Measurements from ENCODE around the gene XPNPEP1. TPM values are rescaled to one million over a fixed set of nuclear protein-coding genes. Genes with fewer than 3 reads are reported as not detected.

The XPNPEP1 gene
- total RNA-seq, 1 experiment from 2014 or later, result 71.3 TPM

DNA sequence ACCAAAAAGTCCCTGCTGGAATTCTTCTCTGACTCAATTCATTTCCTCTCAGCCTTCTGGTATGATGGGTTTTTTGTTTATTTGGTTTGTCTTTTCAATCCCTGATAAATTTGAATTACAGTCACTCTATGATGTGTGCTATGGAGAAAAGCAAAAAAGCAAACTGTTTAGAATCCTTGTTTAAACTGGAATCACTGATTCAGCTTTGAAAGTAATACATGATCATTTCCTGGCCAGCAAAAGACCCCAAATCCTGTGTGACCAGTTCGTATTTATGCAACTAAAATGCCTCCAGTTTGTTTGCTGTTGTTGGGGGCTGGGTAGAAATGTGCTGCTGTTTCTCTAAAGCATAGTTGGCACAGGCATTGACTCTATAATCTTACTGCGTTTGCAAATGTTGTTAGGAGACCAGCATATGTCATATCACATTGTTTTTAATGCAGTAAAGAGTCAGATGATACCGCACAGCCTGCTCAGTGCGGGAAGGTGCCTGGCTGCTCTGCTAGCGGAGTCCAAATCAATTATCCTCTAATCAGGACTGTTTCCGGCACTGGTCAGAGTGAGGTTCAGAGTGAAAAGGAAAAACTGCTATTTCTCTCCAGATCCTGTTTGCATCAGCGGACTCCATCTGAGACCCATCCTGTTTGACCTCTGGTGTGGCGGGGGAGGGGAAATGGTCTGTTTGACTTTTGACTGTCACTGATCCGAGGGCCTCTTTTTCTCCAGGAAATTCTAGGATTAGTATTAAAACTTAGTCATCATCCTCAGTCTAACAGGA lies 43.8 kb upstream of the XPNPEP1 start:
- H4K91ac ChIP-seq (ENCODE audit: insufficient read length, low read depth, low read length), result no peak overlapping the region
- H3K27me3 Mint-ChIP-seq (ENCODE audit: low read depth), result no peaks in the 10 kb centered on the region; the same call in 1 of the 2 replicates
- no peaks in the 10 kb centered on the region for H3K27me3 ChIP-seq (ENCODE audit: insufficient read depth, low read length)
- H4K20me1 ChIP-seq (ENCODE audit: control insufficient read depth, insufficient read depth, insufficient read length), result no peaks in the 10 kb centered on the region
- H3K23ac ChIP-seq (ENCODE audit: insufficient read length, low read depth, low read length), result no peak overlapping the region
- no peak for DNase-seq
- peaks cover 29 to 30% of the 10 kb centered on the region in 2 experiments for H3K4me1 Mint-ChIP-seq
- peaks cover 8% of the 10 kb centered on the region; the same call in 1 of the 2 replicates for H3K4me1 ChIP-seq (ENCODE audit: insufficient read depth, low read length)
- H2BK15ac ChIP-seq (ENCODE audit: low read depth, low read length), result no peak overlapping the region
- H3K23me2 ChIP-seq (ENCODE audit: insufficient read length, low read depth, low read length, poor library complexity, severe bottlenecking), result peaks cover 3% of the 10 kb centered on the region
- no peak overlapping the region for H4K5ac ChIP-seq (ENCODE audit: insufficient read length, low read depth, low read length)
- H2BK120ac ChIP-seq (ENCODE audit: low read depth, low read length, poor library complexity, severe bottlenecking), result no peak overlapping the region
- no peak overlapping the region; the same call in 1 of the 2 replicates for H3K4ac ChIP-seq (ENCODE audit: low read depth, low read length)
- H3K56ac ChIP-seq (ENCODE audit: insufficient read length, low read depth, low read length), result no peak overlapping the region
- no peaks in the 10 kb centered on the region; a peak in 1 of 5 replicates for H3K9me3 Mint-ChIP-seq
- H3K36me3 Mint-ChIP-seq (ENCODE audit: insufficient read depth in 1 of 3, low read depth in 3 of 3), result no peaks in the 10 kb centered on the region
- H2AFZ ChIP-seq (ENCODE audit: low read length), result peak overlapping the region; percentile 86
- H3K4me2 ChIP-seq (ENCODE audit: insufficient read depth, insufficient read length, low read length), result peak overlapping the region; percentile 14
- H3K18ac ChIP-seq (ENCODE audit: insufficient read length, low read depth, low read length), result peak overlapping the region; percentile 27
- no peak overlapping the region for H4K8ac ChIP-seq (replicated peaks; ENCODE audit: insufficient read length, low read depth, low read length)
- H2AK5ac ChIP-seq (ENCODE audit: insufficient read length, low read length), result peak overlapping the region; percentile 28
- H3K9me3 ChIP-seq (ENCODE audit: control insufficient read depth, low read depth, low read length), result no peaks in the 10 kb centered on the region
- no peak overlapping the region for H3T11ph ChIP-seq (ENCODE audit: low read length)
- TF ChIP-seq CTCF (conservative IDR thresholded peaks at IDR 0.05), result no peak
- H3K79me2 ChIP-seq (ENCODE audit: insufficient read depth, low read length), result no peaks in the 10 kb centered on the region
- H2BK12ac ChIP-seq (ENCODE audit: insufficient read length, low read depth, low read length), result no peak overlapping the region
- no peak overlapping the region for H3K9ac ChIP-seq (ENCODE audit: extremely low read depth, insufficient read length, low read length)
- H3K79me1 ChIP-seq (ENCODE audit: insufficient read depth, low read depth, low read length, poor library complexity, severe bottlenecking), result no peaks in the 10 kb centered on the region
- H2BK5ac ChIP-seq (ENCODE audit: insufficient read length, low read length), result no peak overlapping the region
- no peak overlapping the region for H3K4me3 Mint-ChIP-seq
- WGBS (ENCODE audit: extremely low coverage, insufficient read length, low lambda C conversion rate), result no CpG with 5 or more reads among the region's 9 CpGs
- H3K14ac ChIP-seq (ENCODE audit: insufficient read depth, low read length), result peak overlapping the region; percentile 87; the same call in 1 of the 2 replicates
- peak overlapping the region in 1 of 3 experiments; percentile 63; a peak in 2 of 7 replicates for H3K27ac Mint-ChIP-seq
- H2BK20ac ChIP-seq (ENCODE audit: low read depth, low read length, poor library complexity, severe bottlenecking), result no peak overlapping the region
- no peak overlapping the region for H3K27ac ChIP-seq (ENCODE audit: insufficient read length, low read depth, low read length)

Data from H9 (cell line).